Liver (tissue), 9 donors: ENCODE measurements around the gene GLYAT. TPM values are rescaled to one million over a fixed set of nuclear protein-coding genes. Genes with fewer than 3 reads are reported as not detected.

Source experiments
- DNase-seq: peaks from one replicate; pipeline ENCODE4 v3.0.0-alpha.2; 2017; ENCODE audit warnings: low spot score
- H3K27ac ChIP-seq, 2 donors: one replicate each; pipeline ENCODE4 v1.7.0; 2013; ENCODE audit warnings: inconsistent platforms in 2 of 2, low read length in 2 of 2, control low read depth in 1 of 2, low read depth in 1 of 2, mild to moderate bottlenecking in 1 of 2
- H3K27me3 ChIP-seq, 4 donors: one replicate each; pipeline versions ENCODE4 v1.6.1 to v1.7.0; 2013; ENCODE audit warnings: low read length in 3 of 4, inconsistent platforms in 1 of 4, mild to moderate bottlenecking in 1 of 4, moderate library complexity in 1 of 4; ENCODE audit not compliant: control insufficient read depth in 4 of 4, insufficient read depth in 4 of 4
- H3K36me3 ChIP-seq, 4 donors: one replicate each; pipeline versions ENCODE4 v1.6.1 to v1.7.0; 2013; ENCODE audit warnings: low read length in 3 of 4, mild to moderate bottlenecking in 3 of 4, low read depth in 1 of 4, moderate library complexity in 1 of 4; ENCODE audit not compliant: control insufficient read depth in 4 of 4, insufficient read depth in 3 of 4
- H3K4me1 ChIP-seq, 4 donors: one replicate each; pipeline versions ENCODE4 v1.6.1 to v1.7.0; 2013; ENCODE audit warnings: low read length in 3 of 4, mild to moderate bottlenecking in 3 of 4, moderate library complexity in 1 of 4; ENCODE audit not compliant: control insufficient read depth in 4 of 4, insufficient read depth in 4 of 4
- H3K4me3 ChIP-seq, 3 donors: one replicate each; pipeline versions ENCODE4 v1.6.1 to v1.7.0; 2013; ENCODE audit warnings: low read length in 3 of 3, control low read depth in 1 of 3, low read depth in 1 of 3, mild to moderate bottlenecking in 1 of 3
- H3K9ac ChIP-seq, 2 donors: one replicate each; pipeline ENCODE4 v1.7.0; 2013; ENCODE audit warnings: low read length in 2 of 2, mild to moderate bottlenecking in 2 of 2, moderate library complexity in 2 of 2, control low read depth in 1 of 2, low read depth in 1 of 2
- H3K9me3 ChIP-seq, 4 donors: one replicate each; pipeline versions ENCODE4 v1.6.1 to v1.7.0; 2013; ENCODE audit warnings: low read length in 3 of 4; ENCODE audit not compliant: control insufficient read depth in 4 of 4
- EGR1 ChIP-seq, 2 donors: IDR thresholded peaks; 2 replicates each; pipeline ENCODE4 v1.6.1; 2016 to 2018; ENCODE audit warnings: antibody characterized with exemption in 2 of 2, low read depth in 2 of 2
- FOXA1 ChIP-seq: IDR thresholded peaks from 2 replicates; pipeline ENCODE4 v1.6.1; 2016; ENCODE audit warnings: antibody characterized with exemption
- FOXA2 ChIP-seq: IDR thresholded peaks from 2 replicates; pipeline ENCODE4 v1.6.1; 2016; ENCODE audit warnings: antibody characterized with exemption
- GABPA ChIP-seq, 2 donors: IDR thresholded peaks in 1 of 2; conservative IDR thresholded peaks in 1 of 2; 2 replicates each; pipeline ENCODE4 v1.6.1; 2016; ENCODE audit warnings: antibody characterized with exemption in 2 of 2, mild to moderate bottlenecking in 1 of 2, moderate library complexity in 1 of 2
- HNF4A ChIP-seq, 2 donors: conservative IDR thresholded peaks; 2 replicates each; pipeline ENCODE4 v1.6.1; 2016; ENCODE audit warnings: antibody characterized with exemption in 2 of 2, mild to moderate bottlenecking in 2 of 2
- HNF4G ChIP-seq: IDR thresholded peaks from 2 replicates; pipeline ENCODE4 v1.6.1; 2016; ENCODE audit warnings: antibody characterized with exemption
- JUND ChIP-seq, 2 donors: IDR thresholded peaks; 2 replicates each; pipeline ENCODE4 v1.6.1; 2016; ENCODE audit warnings: antibody characterized with exemption in 2 of 2
- NR2F2 ChIP-seq: IDR thresholded peaks from 2 replicates; pipeline ENCODE4 v1.6.1; 2016; ENCODE audit warnings: antibody characterized with exemption
- RAD21 ChIP-seq, 2 donors: IDR thresholded peaks; 2 replicates each; pipeline ENCODE4 v1.6.1; 2016; ENCODE audit warnings: antibody characterized with exemption in 2 of 2, mild to moderate bottlenecking in 2 of 2
- RXRA ChIP-seq, 2 donors: IDR thresholded peaks; 2 replicates each; pipeline ENCODE4 v1.6.1; 2017 to 2018; ENCODE audit warnings: antibody characterized with exemption in 2 of 2, mild to moderate bottlenecking in 1 of 2
- SP1 ChIP-seq: IDR thresholded peaks from 2 replicates; pipeline ENCODE4 v1.6.1; 2018; ENCODE audit warnings: antibody characterized with exemption, mild to moderate bottlenecking
- TAF1 ChIP-seq: conservative IDR thresholded peaks from 2 replicates; pipeline ENCODE4 v1.6.1; 2016; ENCODE audit warnings: antibody characterized with exemption, mild to moderate bottlenecking
- YY1 ChIP-seq: IDR thresholded peaks from 2 replicates; pipeline ENCODE4 v1.6.1; 2016; ENCODE audit warnings: antibody characterized with exemption, mild to moderate bottlenecking
- WGBS: extraction: QIAGEN DNeasy Blood & Tissue Kit; methylation state at CpG from one replicate; pipeline ENCODE4 v1.1.7; 2013; 5-methylcytosine and 5-hydroxymethylcytosine counted together
- polyA plus RNA-seq, 2 donors: library from polyadenylated mRNA; stranded (reverse) in 1 of 2; unstranded in 1 of 2; fragments of 200-250 nt in 1 of 2; fragments of >200 nt in 1 of 2; fragmentation: Nextera tagmentation in 1 of 2; extraction: Ambion mirVana in 1 of 2; gene quantifications; one replicate each; pipeline versions ENCODE4 v1.2.1 to v1.2.3, GENCODE V29; 2013 to 2015
- total RNA-seq, 2 donors: library from RNA; depleted of rRNA; stranded (reverse); fragments of >200 nt; gene quantifications; one replicate each; pipeline ENCODE4 v1.2.3, GENCODE V29; 2014
- TF ChIP-seq, protein P1 (sequence below): IDR thresholded peaks from 2 replicates; pipeline ENCODE4 v1.6.1; 2016; ENCODE audit warnings: antibody characterized with exemption
- TF ChIP-seq, protein P2 (sequence below): IDR thresholded peaks from 2 replicates; pipeline ENCODE4 v1.6.1; 2016; ENCODE audit warnings: antibody characterized with exemption
- TF ChIP-seq, protein P3 (sequence below): IDR thresholded peaks from 2 replicates; pipeline ENCODE4 v1.6.1; 2016; ENCODE audit warnings: antibody characterized with exemption, mild to moderate bottlenecking
- donor health status: healthy.
- donor health status: healthy.
- donor health status: healthy.
- donor health status: healthy.
- donor health status: healthy.

The GLYAT gene
- total and polyA plus RNA-seq, 4 donors: 5.6 to 181 (median 110) TPM

DNA sequence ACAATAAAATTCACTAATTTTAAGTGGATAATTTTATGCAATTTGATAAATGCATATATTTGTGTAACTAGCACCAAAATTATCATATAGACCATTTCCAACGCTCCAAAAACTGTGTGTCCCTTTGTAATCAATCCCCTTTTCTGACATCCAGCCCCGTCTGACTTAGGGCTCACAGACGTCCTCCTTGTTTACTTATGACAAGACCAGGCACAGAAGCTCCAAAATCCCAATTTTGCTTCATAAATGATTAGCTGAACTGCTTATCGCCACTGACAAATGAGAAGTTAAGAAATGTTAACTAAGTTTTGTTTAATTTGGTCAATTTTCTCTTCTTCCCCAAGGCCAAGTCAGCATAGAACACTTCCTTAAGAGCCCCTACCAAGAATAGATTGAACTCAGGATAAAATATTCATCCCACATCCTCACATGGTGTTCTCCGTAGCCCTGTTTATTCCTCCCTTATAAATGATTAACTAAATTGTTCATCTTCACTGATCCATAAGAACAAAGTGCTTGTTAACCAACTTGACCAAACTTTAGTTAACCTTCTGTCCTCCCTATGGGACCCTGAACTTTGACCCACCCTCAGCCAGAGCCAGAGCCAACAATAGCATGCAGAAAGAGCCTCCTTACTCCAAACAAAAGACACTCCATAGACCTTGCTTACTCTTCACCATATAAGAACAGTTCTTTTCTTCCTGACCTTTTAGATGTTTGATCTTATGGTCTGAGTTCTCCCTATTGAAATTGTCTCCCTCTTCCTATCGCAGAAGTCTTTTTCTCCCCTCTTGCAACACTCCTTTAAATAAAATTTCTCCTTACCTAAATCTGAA lies 30.8 kb upstream of the GLYAT start (continued):
- TF ChIP-seq GABPA (IDR thresholded peaks at IDR 0.05 in 1 of 2, conservative IDR thresholded peaks at IDR 0.05 in 1 of 2) (peak in 1 of 2 donors; percentile 46), HNF4A (conservative IDR thresholded peaks at IDR 0.05) (peak; percentile 95 to 98), FOXA2 (peak; percentile 77), RAD21 (IDR thresholded peaks at IDR 0.05) (peak; percentile 29 to 39), NR2F2 (peak; percentile 80), EGR1 (IDR thresholded peaks at IDR 0.05; ENCODE audit: low read depth in 2 of 2) (no peak), RXRA (IDR thresholded peaks at IDR 0.05) (peak; percentile 98), HNF4G (peak; percentile 81), YY1 (peak; percentile 79), SP1 (peak; percentile 98), TAF1 (peak; percentile 56)

DNA sequence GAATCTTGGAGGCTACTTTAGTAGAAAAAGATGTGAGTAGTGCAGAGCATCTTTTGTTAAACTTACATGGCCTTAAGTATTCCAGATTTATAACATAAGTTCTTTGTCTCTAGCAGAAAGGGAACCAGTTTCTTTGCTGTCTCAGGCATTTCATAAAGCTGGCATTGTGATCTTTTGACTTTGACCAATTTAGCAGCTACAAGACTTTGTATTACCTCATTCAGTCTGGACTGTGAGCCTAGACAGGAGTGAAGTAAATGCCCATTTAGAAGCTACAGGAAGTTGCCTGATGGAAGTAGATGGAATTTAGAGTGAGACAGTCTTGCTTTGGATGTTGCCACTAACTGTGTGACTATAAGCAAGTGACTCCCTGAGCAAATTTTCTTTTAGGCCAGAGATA lies 25.7 kb upstream of the GLYAT start:
- no peaks in the 10 kb centered on the region for H3K9me3 ChIP-seq
- no peaks in the 10 kb centered on the region for H3K27me3 ChIP-seq
- no peak overlapping the region for H3K4me3 ChIP-seq
- DNase-seq: no peak
- no peaks in the 10 kb centered on the region for H3K36me3 ChIP-seq
- H3K4me1 ChIP-seq: peaks cover 0 to 9% (median 4%) of the 10 kb centered on the region in 4 donors
- no peak overlapping the region for H3K27ac ChIP-seq
- no peak overlapping the region for H3K9ac ChIP-seq
- no peak for TF ChIP-seq GABPA (IDR thresholded peaks at IDR 0.05 in 1 of 2, conservative IDR thresholded peaks at IDR 0.05 in 1 of 2)
- TF ChIP-seq, protein P1, sequence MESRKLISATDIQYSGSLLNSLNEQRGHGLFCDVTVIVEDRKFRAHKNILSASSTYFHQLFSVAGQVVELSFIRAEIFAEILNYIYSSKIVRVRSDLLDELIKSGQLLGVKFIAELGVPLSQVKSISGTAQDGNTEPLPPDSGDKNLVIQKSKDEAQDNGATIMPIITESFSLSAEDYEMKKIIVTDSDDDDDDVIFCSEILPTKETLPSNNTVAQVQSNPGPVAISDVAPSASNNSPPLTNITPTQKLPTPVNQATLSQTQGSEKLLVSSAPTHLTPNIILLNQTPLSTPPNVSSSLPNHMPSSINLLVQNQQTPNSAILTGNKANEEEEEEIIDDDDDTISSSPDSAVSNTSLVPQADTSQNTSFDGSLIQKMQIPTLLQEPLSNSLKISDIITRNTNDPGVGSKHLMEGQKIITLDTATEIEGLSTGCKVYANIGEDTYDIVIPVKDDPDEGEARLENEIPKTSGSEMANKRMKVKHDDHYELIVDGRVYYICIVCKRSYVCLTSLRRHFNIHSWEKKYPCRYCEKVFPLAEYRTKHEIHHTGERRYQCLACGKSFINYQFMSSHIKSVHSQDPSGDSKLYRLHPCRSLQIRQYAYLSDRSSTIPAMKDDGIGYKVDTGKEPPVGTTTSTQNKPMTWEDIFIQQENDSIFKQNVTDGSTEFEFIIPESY: no peak
- TF ChIP-seq HNF4A (conservative IDR thresholded peaks at IDR 0.05): peak; percentile 35 to 52
- no peak for TF ChIP-seq RXRA (IDR thresholded peaks at IDR 0.05)
- TF ChIP-seq TAF1: no peak
- TF ChIP-seq, protein P2, sequence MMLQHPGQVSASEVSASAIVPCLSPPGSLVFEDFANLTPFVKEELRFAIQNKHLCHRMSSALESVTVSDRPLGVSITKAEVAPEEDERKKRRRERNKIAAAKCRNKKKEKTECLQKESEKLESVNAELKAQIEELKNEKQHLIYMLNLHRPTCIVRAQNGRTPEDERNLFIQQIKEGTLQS: no peak
- TF ChIP-seq NR2F2: no peak
- TF ChIP-seq SP1: no peak
- TF ChIP-seq HNF4G: no peak

DNA sequence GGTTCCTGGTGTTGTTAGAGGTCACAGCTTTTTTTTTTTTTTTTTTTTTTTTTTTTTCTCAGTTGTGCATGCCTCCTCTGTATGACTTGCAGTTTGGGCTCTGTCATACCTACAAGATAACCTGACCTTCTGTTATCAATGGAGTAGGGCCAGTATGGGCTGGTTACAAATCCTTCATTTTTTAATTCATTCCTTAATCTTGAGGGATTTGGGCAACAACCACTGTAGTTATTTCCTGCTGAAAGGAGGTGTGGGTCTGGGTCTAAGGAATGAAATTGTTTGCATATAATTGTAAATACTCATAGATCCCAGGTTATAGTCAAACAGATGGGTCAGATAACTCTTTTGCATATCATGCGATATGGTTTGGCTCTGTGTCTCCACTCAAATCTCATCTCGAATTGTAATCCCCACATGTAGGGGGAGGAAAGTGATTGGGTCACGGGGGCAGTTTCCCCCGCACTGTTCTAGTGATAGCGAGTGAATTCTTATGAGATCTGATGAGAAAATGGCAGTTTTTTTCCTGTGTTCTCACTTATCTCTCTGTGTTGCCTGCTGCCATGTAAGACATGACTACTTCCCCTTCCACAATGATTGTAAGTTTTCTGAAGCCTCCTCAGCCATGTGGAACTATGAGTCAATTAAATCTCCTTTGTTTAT lies 14.1 kb upstream of the GLYAT start:
- H3K4me3 ChIP-seq: no peak overlapping the region
- DNase-seq: no peak
- no peak overlapping the region for H3K27ac ChIP-seq
- H3K27me3 ChIP-seq: no peaks in the 10 kb centered on the region
- no peaks in the 10 kb centered on the region for H3K36me3 ChIP-seq
- no peak overlapping the region for H3K9ac ChIP-seq
- TF ChIP-seq FOXA1: no peak
- TF ChIP-seq HNF4A (conservative IDR thresholded peaks at IDR 0.05): no peak
- TF ChIP-seq FOXA2: no peak
- no peak for TF ChIP-seq TAF1
- TF ChIP-seq, protein P2: no peak
- no peak for TF ChIP-seq RAD21 (IDR thresholded peaks at IDR 0.05)
- TF ChIP-seq, protein P3, sequence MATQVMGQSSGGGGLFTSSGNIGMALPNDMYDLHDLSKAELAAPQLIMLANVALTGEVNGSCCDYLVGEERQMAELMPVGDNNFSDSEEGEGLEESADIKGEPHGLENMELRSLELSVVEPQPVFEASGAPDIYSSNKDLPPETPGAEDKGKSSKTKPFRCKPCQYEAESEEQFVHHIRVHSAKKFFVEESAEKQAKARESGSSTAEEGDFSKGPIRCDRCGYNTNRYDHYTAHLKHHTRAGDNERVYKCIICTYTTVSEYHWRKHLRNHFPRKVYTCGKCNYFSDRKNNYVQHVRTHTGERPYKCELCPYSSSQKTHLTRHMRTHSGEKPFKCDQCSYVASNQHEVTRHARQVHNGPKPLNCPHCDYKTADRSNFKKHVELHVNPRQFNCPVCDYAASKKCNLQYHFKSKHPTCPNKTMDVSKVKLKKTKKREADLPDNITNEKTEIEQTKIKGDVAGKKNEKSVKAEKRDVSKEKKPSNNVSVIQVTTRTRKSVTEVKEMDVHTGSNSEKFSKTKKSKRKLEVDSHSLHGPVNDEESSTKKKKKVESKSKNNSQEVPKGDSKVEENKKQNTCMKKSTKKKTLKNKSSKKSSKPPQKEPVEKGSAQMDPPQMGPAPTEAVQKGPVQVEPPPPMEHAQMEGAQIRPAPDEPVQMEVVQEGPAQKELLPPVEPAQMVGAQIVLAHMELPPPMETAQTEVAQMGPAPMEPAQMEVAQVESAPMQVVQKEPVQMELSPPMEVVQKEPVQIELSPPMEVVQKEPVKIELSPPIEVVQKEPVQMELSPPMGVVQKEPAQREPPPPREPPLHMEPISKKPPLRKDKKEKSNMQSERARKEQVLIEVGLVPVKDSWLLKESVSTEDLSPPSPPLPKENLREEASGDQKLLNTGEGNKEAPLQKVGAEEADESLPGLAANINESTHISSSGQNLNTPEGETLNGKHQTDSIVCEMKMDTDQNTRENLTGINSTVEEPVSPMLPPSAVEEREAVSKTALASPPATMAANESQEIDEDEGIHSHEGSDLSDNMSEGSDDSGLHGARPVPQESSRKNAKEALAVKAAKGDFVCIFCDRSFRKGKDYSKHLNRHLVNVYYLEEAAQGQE: no peak
- TF ChIP-seq JUND (IDR thresholded peaks at IDR 0.05): no peak
- 91% methylated on average over 5 of the region's 5 CpGs for WGBS
- H3K4me1 ChIP-seq: no peaks in the 10 kb centered on the region
- peaks cover 4 to 7% (median 6%) of the 10 kb centered on the region in 4 donors for H3K9me3 ChIP-seq
